ENCODE measurements around the gene MEGF11. TPM values are rescaled to one million over a fixed set of nuclear protein-coding genes. Genes with fewer than 3 reads are reported as not detected.

MEGF11 gene
- polyA plus RNA-seq, 1 of the 3 experiments (the other 2 are of a cell fraction) = not detected

DNA sequence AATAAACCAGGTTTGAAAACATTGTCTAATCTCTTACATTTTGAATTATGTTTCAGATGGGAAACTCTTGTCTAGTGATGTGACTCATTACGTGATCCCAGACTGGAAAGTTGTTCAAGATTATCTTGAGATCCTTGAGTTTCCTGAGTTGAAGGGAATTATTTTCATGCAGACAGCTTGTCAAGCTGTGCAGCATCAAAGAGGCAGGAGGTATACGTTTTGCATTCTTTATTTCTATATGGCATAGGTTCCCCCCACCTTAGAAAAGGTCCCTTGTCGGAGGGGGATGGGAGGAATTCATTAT, 41.3 kb upstream of the MEGF11 start:
- Histone ChIP-seq H3K79me2 (ENCODE audit: insufficient read depth) (peaks cover 21% of the 10 kb centered on the region), H4K20me1 (ENCODE audit: insufficient read depth) (no peaks in the 10 kb centered on the region), H3K4me3 (ENCODE audit: low read depth in 2 of 2, low read length in 1 of 2) (peak overlapping the region; percentile 66 to 80; a peak in 3 of 4 replicates), H3K27me3 (ENCODE audit: insufficient read depth) (no peaks in the 10 kb centered on the region), H3K27ac (ENCODE audit: low read depth in 2 of 2, low read length in 1 of 2) (peak overlapping the region; percentile 75 to 88), H3K4me2 (peak overlapping the region; percentile 95), H3K36me3 (replicated peaks in 1 of 2; ENCODE audit: control insufficient read depth in 1 of 2, insufficient read depth in 2 of 2, low read length in 1 of 2) (peaks cover 0 to 9% of the 10 kb centered on the region in 2 experiments), H2AFZ (ENCODE audit: low read depth) (no peak overlapping the region), H3K4me1 (ENCODE audit: control insufficient read depth in 1 of 2, insufficient read depth in 2 of 2, low read depth in 1 of 2, low read length in 1 of 2) (peaks cover 26% of the 10 kb centered on the region in 2 experiments; a peak in 3 of 4 replicates), H3F3A (replicated peaks; ENCODE audit: insufficient read depth) (peaks cover 23% of the 10 kb centered on the region), H3K9me3 (no peaks in the 10 kb centered on the region), H3K9me2 (no peaks in the 10 kb centered on the region), H3K9ac (peak overlapping the region; percentile 82; the same call in 1 of the 2 replicates)
- no peak for DNase-seq
- ChIA-PET POLR2A (interaction anchor here (1.3 kb wide), 1 partner anchor 92 kb away, joined by 3 read pairs; the partner anchor contains the start of gene MAP2K1), CTCF (interaction anchor here (0.7 to 1.1 kb wide), 3 partner anchors 12 to 379 kb away, joined by 3 to 4 read pairs (median 3); no protein-coding TSS in a partner anchor)
- WGBS (ENCODE audit: low lambda C conversion rate) = 25% methylated on average over 3 of the region's 3 CpGs
- TF ChIP-seq, protein P1, sequence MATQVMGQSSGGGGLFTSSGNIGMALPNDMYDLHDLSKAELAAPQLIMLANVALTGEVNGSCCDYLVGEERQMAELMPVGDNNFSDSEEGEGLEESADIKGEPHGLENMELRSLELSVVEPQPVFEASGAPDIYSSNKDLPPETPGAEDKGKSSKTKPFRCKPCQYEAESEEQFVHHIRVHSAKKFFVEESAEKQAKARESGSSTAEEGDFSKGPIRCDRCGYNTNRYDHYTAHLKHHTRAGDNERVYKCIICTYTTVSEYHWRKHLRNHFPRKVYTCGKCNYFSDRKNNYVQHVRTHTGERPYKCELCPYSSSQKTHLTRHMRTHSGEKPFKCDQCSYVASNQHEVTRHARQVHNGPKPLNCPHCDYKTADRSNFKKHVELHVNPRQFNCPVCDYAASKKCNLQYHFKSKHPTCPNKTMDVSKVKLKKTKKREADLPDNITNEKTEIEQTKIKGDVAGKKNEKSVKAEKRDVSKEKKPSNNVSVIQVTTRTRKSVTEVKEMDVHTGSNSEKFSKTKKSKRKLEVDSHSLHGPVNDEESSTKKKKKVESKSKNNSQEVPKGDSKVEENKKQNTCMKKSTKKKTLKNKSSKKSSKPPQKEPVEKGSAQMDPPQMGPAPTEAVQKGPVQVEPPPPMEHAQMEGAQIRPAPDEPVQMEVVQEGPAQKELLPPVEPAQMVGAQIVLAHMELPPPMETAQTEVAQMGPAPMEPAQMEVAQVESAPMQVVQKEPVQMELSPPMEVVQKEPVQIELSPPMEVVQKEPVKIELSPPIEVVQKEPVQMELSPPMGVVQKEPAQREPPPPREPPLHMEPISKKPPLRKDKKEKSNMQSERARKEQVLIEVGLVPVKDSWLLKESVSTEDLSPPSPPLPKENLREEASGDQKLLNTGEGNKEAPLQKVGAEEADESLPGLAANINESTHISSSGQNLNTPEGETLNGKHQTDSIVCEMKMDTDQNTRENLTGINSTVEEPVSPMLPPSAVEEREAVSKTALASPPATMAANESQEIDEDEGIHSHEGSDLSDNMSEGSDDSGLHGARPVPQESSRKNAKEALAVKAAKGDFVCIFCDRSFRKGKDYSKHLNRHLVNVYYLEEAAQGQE (IDR thresholded peaks at IDR 0.05; ENCODE audit: low read depth, low read length) = no peak
- TF ChIP-seq MXI1 (IDR thresholded peaks at IDR 0.05; ENCODE audit: low read depth, low read length) = no peak
- TF ChIP-seq RCOR1 (IDR thresholded peaks at IDR 0.05; ENCODE audit: low read length) = no peak
- no peak for TF ChIP-seq NFIC (IDR thresholded peaks at IDR 0.05; ENCODE audit: borderline replicate concordance)
- TF ChIP-seq, protein P2, sequence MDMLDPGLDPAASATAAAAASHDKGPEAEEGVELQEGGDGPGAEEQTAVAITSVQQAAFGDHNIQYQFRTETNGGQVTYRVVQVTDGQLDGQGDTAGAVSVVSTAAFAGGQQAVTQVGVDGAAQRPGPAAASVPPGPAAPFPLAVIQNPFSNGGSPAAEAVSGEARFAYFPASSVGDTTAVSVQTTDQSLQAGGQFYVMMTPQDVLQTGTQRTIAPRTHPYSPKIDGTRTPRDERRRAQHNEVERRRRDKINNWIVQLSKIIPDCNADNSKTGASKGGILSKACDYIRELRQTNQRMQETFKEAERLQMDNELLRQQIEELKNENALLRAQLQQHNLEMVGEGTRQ (IDR thresholded peaks at IDR 0.05; ENCODE audit: borderline replicate concordance, low read depth, low read length) = no peak
- TF ChIP-seq FOXM1 (IDR thresholded peaks at IDR 0.05; ENCODE audit: low read depth) = no peak
- 0 out of 2 replicates have a peak, but pooled peaks have one; percentile 9 for TF ChIP-seq SIN3A (IDR thresholded peaks at IDR 0.05; ENCODE audit: borderline replicate concordance, low read depth, low read length)
- TF ChIP-seq FOSL2 (IDR thresholded peaks at IDR 0.05; ENCODE audit: borderline replicate concordance, low read depth) = peak; percentile 2; the same call in 1 of the 2 replicates
- TF ChIP-seq, protein P3, sequence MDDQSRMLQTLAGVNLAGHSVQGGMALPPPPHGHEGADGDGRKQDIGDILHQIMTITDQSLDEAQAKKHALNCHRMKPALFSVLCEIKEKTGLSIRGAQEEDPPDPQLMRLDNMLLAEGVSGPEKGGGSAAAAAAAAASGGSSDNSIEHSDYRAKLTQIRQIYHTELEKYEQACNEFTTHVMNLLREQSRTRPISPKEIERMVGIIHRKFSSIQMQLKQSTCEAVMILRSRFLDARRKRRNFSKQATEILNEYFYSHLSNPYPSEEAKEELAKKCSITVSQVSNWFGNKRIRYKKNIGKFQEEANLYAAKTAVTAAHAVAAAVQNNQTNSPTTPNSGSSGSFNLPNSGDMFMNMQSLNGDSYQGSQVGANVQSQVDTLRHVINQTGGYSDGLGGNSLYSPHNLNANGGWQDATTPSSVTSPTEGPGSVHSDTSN (IDR thresholded peaks at IDR 0.05) = peak; percentile 65
- TF ChIP-seq TCF12 (IDR thresholded peaks at IDR 0.05) = peak; percentile 62
- TF ChIP-seq POLR2AphosphoS5 (IDR thresholded peaks at IDR 0.05; ENCODE audit: low read depth, low read length) = no peak
- TF ChIP-seq, protein P4, sequence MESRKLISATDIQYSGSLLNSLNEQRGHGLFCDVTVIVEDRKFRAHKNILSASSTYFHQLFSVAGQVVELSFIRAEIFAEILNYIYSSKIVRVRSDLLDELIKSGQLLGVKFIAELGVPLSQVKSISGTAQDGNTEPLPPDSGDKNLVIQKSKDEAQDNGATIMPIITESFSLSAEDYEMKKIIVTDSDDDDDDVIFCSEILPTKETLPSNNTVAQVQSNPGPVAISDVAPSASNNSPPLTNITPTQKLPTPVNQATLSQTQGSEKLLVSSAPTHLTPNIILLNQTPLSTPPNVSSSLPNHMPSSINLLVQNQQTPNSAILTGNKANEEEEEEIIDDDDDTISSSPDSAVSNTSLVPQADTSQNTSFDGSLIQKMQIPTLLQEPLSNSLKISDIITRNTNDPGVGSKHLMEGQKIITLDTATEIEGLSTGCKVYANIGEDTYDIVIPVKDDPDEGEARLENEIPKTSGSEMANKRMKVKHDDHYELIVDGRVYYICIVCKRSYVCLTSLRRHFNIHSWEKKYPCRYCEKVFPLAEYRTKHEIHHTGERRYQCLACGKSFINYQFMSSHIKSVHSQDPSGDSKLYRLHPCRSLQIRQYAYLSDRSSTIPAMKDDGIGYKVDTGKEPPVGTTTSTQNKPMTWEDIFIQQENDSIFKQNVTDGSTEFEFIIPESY (IDR thresholded peaks at IDR 0.05; ENCODE audit: borderline replicate concordance, low read depth) = no peak
- TF ChIP-seq RAD21 (IDR thresholded peaks at IDR 0.05; ENCODE audit: low read length) = no peak
- TF ChIP-seq, protein P5, sequence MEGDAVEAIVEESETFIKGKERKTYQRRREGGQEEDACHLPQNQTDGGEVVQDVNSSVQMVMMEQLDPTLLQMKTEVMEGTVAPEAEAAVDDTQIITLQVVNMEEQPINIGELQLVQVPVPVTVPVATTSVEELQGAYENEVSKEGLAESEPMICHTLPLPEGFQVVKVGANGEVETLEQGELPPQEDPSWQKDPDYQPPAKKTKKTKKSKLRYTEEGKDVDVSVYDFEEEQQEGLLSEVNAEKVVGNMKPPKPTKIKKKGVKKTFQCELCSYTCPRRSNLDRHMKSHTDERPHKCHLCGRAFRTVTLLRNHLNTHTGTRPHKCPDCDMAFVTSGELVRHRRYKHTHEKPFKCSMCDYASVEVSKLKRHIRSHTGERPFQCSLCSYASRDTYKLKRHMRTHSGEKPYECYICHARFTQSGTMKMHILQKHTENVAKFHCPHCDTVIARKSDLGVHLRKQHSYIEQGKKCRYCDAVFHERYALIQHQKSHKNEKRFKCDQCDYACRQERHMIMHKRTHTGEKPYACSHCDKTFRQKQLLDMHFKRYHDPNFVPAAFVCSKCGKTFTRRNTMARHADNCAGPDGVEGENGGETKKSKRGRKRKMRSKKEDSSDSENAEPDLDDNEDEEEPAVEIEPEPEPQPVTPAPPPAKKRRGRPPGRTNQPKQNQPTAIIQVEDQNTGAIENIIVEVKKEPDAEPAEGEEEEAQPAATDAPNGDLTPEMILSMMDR (IDR thresholded peaks at IDR 0.05) = no peak
- no peak for TF ChIP-seq TEAD4 (IDR thresholded peaks at IDR 0.05; ENCODE audit: borderline replicate concordance, insufficient read depth)
- TF ChIP-seq CHD2 (IDR thresholded peaks at IDR 0.05; ENCODE audit: low read length, partially characterized antibody) = no peak
- no peak for TF ChIP-seq RXRA (IDR thresholded peaks at IDR 0.05; ENCODE audit: borderline replicate concordance, low read depth)
- TF ChIP-seq, protein P6, sequence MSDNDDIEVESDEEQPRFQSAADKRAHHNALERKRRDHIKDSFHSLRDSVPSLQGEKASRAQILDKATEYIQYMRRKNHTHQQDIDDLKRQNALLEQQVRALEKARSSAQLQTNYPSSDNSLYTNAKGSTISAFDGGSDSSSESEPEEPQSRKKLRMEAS (IDR thresholded peaks at IDR 0.05; ENCODE audit: low read depth) = no peak
- no peak for TF ChIP-seq SMC3 (IDR thresholded peaks at IDR 0.05; ENCODE audit: low read depth, low read length)
- TF ChIP-seq GABPA (IDR thresholded peaks at IDR 0.05; ENCODE audit: low read depth) = no peak
- TF ChIP-seq FOXJ3 (CRISPR knock-in tag; IDR thresholded peaks at IDR 0.05) = no peak
- TF ChIP-seq EP300 (IDR thresholded peaks at IDR 0.05; ENCODE audit: borderline replicate concordance in 1 of 2, low read depth in 1 of 2, low read length in 1 of 2) = 0 out of 4 replicates have a peak, but pooled peaks of 1 of the 2 experiments have one; percentile 11
- no peak for TF ChIP-seq GATA2 (CRISPR knock-in tag; IDR thresholded peaks at IDR 0.05)
- TF ChIP-seq RFX5 (IDR thresholded peaks at IDR 0.05; ENCODE audit: low read length) = no peak
- TF ChIP-seq ELF1 (IDR thresholded peaks at IDR 0.05) = no peak
